GM19372 (cell line): ENCODE results near the gene SMIM44.
"Not testable (repeated sequence)": the region's sequence is repeated elsewhere in the genome, so short reads cannot be mapped to it uniquely, and the experiment has no call there.

Experiments
- ATAC-seq: cut with Tn5 transposase; IDR thresholded peaks from one replicate; pipeline ENCODE4 v1.9.1; 2021; ENCODE audit warnings: mild to moderate bottlenecking, low read depth, moderate library complexity; ENCODE audit not compliant: unreplicated experiment

Gene SMIM44

DNA sequence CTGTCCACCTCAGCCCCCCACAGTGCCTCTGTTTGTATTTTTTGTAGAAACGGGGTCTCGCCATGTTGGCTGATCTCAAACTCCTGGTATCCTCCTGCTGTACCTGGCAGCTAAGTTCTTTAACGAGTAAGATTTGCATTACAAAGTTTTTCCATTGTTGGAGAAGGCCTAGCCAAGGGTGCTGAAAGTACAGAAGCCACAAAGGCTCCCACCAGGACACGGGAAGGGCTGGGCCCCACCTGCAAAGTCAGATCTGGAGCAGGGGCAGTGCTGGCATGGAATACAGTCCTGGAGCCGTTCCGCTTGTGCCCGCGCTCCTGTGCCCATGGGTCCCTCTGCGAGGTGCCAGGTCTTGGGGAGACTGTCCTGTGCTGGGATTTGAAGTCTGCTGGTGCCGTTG is 35.0 kb upstream of the SMIM44 start:
- ATAC-seq: no peak

DNA sequence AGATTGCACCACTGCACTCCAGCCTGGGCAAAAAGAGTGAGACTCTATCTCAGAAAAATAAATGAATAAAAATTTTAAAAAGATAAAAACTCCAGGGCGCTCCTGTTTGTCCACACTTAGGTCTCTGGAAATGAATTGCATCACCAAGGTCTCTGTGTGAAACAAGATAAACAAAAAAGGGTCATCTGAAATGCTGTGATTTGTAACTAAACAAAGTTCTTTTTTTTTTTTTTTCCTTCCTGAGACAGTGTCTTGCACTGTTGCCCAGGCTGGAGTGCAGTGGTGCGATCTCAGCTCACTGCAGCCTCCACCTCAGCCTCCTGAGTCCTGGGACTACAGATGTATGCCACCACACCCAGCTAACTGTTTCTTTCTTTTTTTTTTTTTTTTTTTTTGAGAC is 34.4 kb upstream of the SMIM44 start:
- no peak for ATAC-seq

DNA sequence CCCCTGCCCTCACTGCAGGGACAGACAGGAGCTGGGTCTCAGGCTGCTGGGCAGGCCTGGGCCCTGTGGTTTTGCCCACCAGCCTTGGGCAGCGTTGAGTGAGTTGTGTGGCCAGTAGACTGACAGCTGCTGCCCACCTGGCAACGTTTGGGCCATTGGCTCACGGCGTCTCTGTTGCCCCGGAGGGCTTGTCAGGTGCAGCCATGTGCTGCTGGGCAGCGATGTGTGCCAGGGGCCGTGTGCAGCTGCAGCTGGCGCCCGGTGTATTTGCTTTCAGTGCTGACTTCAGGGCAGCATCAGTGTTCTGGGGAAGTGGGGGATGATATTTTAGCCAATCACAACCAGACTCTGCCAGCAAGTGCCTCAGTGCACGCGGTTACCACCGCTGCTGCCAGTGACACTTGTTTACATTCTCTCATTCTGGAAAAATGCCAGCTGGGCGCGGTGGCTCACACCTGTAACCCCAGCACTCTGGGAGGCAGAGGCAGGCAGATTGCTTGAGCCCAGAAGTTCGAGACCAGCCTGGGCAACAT is 33.5 kb upstream of the SMIM44 start:
- no peak for ATAC-seq

DNA sequence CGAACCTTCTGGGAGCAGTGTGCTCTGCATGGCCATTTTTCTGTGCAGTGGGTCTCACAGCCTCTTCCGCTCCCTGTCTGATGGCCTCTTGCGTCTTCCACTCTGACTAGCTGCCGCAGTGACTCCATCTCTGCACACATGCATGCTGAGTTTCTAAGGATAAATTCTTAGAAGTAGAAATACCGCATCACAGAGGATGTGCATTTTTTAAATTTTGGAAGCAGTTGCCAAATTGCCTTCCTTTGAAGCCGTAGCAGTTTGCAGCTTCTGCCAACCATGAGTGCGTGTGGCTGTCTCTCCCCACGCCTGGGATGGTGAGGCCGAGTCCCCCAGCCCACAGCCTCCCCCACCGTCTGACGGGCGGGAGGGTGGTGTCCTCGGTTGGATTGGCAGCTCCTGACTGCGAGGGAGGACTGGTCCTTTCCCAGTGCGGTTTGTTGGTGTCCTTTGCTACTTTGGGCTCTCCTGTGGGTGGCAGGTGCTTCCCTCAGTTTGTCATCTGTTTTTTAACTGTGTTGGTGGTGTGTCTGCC is 32.7 kb upstream of the SMIM44 start:
- no peak for ATAC-seq

DNA sequence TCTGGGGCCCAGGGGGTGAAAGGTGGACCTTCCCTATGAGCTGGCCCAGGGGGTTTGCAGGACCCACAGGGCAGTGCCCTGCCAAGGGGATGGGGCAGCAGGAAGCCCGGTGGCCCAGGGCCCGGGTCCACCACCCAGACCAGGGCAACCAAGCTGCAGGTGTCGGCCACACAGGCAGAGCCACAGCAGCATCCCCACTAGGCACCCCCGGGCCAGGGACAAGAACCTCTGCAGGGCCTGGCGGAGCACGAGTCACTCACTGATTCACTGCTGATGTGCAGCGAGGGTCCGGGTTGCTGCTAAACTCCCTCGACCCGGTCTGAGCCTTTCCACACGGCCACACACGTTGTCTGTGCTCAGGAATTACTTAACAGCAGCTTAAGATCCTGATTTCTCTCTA is 31.7 kb upstream of the SMIM44 start:
- no peak for ATAC-seq

DNA sequence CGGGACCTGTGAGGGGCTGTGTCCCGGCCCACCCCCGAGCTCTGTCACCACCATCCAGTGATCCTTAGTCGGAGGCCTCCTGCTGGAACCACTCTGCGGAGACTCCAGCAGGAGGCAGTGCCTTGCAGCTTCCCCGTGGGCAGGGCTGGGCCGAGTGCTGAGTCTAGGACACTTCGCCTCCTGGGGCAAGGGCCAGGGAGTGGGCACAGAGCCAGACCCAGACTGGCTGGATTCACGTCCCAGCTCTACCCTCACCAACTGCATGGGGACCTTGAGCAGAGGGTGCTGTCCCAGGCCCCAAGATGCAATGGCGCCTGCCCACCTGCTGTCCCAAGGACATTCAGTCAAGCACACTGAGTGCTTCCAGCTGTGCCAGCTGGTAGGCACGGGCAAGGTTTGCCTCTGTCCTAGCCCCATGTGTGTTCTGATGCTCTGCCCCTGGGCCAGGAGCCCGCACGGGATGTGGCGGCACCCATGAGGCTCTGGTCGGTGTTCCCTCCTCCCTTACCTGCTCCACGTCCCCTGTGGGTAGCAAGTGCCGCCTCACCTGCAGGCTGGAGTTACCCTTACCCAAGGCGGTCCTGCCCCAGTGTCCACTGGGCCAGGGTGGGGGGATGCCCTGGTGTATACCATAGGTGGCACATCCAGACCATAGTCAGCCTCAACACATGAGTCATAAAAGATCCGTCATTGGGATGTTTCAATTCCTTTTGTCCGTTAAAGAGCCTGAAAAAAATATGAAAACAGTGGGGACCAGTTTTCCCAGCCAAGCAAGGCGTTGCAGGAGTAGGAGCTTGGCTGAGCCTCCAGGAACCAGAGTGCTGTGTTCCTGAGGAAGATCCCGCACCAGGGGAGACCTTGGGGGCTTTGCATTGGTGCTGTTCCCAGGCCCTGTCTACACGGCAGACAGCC is 30.2 kb upstream of the SMIM44 start:
- no peak for ATAC-seq

DNA sequence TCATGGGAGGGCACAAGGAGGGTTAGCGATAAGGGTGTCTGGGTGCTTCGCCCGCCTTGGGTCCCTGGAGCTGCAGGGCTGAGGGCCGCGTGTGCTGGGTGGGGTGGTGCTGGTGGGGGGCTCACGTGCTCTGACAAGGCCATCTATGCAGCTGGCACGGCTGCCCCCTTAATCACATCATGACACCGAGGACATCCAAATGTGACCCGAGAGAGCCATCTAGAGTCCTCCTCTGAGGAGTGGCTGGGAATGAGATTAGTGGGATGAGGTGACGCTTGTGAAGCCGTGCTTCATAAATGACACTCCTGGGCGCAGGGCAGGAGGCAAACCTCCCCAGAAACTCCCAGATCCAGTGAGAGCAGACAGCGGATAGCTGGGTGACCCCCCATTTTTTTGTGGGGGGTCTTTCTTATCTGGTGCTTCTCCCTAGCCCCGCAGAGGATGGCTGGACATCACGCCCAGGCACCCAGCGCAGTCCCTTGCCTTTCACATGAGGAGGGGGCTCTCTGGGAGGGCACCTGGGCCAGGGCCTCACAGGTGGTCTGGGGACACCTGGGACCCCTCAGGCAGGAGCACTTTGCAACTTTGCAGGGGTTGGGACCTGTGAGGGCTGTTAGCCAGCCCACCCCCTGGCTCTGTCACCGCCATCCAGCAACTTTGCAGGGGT is 29.5 kb upstream of the SMIM44 start:
- no peak for ATAC-seq

DNA sequence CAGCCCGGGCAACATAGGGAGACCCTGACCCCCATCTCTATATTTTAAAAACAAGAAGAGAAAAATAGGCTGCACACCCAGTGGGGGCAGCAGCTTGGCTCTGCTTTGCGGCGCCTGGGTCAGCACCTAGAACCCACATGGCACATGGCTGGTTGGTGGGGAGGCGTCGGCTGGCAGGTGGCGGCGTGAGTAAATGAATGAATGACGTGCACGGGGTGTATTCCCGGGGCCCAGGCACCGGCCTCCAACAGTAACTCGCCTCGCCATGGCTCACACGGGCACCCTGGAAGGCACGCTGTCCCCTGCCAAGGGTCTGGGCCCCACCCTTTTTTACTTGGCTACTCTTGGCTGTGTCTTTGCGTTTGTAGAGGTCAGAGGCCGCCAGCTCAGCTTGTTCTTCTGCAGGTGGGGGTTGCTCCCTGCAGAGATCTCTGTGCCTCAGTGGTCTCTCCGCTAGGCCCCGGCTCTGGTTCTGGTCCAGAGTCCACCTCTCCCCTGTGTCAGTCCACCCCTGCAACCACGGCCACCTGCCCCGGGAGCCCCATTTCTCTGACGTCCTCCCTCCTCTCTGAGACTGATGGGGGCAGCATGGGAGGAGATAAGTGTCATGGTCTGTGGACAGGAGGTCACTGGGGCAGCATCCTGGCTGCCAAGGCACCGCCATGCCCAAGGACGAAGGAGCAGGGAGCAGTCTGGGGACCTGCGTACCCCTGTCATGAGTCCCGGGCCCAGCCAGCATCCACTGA is 28.4 kb upstream of the SMIM44 start:
- no peak for ATAC-seq

DNA sequence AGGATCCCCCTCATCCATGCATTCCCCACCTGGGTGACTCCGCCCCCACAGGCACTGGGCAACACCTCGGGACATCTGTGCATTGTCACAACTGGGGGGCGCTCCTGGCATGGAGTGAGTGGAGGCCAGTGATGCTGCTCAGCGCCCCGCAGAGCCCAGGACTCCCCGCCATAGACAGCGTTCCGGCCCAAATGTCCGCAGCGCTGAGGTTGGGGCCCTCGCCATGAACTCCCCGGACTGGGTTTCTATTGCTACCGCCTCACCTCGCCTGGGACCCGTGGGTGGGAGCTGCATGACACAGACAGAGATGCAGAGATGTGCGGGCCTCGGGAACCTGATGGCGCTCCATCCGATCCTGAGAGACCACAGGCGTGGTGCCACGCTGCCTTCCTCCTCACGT is 27.5 kb upstream of the SMIM44 start:
- ATAC-seq: no peak

DNA sequence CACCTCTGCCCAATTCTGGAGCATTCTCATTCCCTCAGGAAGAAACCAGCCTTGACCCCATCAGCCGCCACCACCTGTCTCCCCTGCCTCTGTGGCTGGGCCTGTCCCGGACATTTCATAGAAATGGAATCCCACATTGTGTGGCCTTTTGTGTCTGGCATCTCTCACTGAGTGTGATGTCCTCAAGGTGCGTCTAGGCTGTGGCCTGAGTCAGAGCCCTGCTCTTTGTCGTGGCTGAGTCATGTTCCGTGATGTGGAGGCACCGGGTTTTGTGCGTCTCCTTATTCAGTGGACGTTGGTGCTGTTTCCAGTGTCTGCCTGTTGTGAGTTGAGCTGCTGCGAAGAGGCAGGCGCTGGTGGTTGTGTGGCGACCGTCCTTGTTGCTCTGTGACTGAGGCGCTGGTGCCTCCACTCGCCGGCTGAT is 26.3 kb upstream of the SMIM44 start:
- no peak for ATAC-seq

DNA sequence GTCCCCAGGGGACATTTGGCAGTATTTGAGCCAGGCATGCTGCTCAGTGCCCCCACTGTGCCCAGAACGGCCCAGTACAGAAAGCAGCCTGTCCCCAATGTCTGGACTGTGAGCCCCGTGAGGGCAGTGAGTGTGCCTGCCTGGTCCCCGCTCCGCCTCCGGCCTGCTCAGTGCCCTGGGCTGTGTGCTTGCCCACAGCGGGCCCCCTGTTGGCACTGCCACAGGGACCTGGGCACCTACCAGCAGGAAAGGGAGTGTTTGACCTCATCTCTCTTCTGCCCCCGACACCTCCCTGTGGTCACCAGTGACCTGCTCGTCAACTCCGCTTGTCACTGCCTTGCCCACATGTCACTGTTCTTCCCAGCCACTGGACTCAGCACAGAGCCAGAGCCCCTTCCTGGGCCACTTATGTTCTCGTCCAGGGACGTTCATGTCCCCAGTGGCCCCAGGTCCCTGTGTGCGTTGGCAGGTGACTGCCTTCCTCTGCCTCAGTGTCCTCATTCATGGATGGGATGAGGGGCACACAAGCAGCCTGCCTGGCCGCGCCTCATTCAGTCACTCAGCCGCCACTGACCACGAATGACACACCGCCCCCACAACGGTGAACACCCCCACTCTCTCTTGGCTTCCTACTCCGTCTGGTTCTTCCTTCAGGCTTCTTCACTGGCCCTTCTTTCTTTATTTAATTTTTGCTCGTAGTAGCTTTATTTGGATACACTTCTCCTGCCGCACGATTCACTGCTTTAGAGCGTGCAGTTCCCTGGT is 25.7 kb upstream of the SMIM44 start:
- no peak for ATAC-seq

DNA sequence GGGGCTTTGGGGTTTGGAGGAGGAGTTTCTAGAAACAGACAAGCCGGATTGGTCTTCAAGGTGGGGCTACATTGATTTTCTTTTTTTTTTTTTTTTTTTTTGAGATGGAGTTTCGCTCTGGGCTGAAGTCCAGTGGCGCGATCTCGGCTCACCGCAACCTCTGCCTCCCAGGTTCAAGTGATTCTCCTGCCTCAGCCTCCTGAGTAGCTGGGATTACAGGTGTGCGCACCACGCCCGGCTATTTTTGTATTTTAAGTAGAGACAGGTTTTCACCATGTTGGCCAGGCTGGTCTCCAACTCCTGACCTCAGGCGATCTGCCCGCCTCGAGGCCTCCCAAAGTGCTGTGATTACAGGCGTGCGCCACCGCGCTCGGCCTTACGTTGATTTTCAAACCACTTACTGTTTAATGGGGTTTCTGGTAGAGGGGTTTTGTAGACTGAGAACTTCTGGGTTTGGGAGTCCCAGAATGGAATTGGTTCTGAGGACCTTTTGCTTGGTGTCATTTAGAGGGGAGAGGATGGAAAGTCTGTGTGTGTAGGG is 24.9 kb upstream of the SMIM44 start:
- not testable (repeated sequence) for ATAC-seq

DNA sequence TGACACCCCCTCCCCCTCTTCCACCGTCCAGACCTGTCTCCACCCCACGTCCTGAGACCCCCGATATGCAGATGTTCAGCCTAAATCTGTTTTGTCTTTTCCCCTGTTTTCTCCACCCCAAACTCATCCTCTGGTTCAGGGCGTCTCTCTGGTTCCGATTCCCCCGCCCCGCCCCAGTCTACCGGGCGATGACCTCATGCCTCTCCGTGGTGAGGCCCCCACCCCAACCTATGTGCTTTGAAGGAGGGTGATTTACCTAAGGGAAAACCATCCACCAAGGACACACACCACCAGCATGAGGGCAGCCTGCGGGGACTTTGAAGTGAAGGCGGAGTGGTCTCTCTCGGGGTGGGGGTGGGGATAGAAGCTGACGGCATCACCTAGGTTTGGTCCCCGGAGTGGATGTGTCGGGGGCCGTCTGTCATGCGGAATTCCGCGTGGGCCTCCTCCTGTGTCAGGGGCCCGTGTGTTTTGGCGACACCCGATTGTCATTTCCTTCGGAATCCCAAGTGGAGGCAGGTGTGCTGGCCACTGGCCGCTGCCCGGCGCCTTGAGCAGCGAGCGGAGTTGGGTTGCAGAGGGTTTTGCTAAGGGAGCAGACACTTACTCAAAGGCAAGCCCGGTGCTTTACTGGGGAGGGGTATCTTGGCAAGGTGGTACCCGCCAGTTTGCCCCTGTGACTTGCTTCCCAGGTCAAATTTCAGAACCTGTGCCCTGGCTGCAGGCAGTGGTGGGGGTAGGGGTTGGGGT is 24.3 kb upstream of the SMIM44 start:
- ATAC-seq: no peak

DNA sequence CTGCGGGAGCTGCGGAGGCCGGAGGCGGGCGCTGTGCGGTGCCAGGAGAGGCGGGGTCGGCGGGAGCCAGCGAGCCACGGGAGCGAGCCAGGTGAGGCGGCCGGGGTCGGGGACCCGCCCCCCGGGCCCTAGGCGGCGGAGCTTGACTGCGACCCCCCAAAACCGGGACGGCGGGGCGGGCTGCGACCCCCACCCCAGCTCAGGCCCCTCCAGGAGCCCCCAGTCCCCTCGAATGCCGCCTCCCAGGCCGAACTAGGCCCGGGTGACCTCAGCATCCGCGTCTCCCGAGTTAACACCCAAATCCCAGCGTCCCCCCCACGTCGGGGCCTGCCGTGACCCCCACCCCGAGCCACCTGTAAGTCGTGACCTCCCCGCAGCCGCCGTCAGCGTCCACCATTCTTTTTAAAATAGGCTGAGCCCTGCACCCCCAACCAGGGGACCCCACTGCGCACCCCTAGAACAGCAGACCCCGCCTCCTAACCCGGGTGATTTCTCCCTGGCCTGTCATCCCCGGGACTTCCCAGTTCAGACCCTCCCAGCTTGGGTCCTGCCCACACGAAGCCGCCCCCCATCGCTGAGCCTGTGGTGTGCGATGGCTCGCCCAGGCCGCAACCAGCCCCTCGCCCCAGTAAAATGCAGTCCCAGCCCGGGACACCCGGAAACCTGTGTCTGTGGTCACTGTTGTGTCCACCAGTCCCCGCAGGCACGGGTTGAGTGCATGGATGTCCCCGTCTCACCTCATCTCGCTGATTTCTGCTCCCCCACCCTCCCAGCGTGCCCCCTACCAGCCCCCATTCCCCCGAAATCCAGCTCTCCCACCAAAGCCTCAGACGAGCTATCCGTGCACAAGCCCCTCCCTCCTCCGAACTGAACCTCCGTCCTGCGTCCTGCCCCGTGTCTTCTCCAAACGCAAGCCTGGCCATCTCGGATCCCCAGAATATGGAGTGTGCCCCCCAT is 23.4 kb upstream of the SMIM44 start:
- ATAC-seq: no peak

DNA sequence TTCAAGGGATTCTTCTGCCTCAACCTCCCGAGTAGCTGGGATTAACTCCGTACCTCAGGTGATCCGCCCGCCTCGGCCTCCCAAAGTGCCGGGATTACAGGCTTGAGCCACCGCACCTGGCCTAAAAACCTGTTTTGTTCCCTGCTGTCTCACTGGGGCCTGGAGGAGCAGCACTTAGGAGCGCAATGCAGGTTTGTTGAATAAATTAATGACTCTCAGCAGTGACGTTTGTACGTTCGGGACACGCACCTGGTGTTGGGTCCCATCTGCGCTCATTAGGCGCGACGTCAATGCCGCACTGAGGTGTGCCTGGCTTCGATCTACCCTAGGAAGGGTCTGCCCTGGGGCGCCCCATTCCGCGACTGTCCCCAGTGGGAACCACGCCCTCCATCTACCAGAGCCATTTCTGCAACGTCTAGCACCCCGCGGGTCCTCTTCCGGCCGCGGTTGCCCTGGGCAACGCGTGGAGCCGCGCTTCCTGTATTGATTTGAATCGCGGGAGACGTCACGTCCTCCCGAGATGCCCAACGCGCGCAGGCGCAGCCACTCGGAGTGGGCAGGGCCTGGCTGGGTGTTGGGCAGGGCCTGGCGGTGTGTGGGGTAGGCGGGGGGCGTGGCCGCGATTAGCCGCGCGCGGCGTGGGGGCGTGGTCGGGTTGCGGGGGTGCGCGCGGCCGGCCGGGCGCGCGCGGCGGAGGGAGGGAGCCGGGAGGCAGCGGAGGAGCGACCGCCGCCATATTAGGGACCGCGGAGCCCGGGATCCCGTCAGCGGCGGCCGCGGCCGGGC is 22.6 kb upstream of the SMIM44 start, which contains the start of gene FZR1:
FZR1 (plus strand) TSS at position 714 of the 786 bp plus-strand sequence. CDS start 16,679 bp downstream, outside the sequence.
- ATAC-seq: peak; percentile 92

DNA sequence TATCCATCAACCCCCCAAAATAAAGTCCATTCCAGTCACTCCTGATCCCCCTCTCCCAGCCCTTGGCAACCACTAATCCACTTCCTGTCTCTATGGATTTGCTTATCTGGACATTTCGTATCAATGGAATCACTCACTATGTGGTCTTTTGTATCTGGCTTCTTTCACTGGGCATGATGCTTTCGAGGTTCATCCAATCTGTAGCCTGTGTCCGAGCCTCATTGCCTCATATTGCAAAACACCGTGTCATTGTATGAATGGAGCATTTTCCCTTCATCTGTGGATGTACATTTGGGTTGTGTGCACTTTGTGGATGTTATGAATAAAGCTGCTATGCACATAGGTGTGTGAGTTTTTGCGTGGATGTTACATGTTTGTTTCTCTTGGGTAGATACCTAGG is 21.5 kb upstream of the SMIM44 start:
- no peak for ATAC-seq

DNA sequence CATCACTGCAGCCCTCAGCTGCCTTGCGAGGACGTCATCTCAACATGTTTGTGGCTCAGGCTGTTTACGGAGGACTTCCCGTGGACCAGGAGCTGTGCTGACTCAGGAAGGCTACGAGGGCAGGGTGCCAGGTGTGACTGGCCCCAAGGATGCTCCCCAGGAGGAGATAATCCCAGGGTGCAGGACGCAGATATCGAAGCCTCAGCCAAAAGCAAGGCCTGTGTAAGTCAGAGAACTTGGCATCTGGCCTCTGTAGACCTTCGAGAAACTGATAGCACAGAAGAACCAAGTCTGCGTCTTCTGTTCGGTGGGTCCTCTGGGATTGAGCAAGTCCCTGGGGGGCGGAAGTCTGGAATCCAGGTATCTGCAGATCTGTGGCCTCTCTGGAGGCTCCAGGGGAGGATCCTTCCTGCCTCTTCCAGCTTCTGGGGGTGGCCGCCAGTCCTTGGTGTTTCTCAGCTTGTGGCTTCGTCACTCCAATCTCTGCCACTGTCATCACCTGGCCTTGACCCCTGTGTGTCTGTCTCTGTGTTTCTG is 19.9 kb upstream of the SMIM44 start:
- ATAC-seq: no peak
